ENCODE data around the gene TRAFD1.

DNA sequence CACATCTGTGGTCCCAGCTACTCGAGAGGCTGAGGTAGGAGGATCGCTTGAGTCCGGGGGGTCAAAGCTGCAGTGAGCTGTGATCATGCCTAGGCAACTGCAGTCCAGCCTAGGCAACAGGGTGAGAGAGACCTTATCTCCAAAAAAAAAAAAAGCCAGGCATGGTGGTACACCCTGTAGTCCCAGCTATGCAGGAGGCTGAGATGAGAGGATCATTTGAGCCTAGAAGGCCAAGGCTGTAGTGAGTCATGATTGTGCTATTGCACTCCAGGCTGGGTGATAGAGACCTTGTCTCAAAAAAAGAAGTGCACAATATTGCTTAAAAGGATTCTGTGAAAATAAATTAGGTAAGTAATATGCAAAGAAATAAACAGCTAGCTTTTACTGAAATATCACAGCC, 33.8 kb upstream of the TRAFD1 start:
- no peak for TF ChIP-seq RAD21 (conservative IDR thresholded peaks at IDR 0.05)
- TF ChIP-seq, protein P1, sequence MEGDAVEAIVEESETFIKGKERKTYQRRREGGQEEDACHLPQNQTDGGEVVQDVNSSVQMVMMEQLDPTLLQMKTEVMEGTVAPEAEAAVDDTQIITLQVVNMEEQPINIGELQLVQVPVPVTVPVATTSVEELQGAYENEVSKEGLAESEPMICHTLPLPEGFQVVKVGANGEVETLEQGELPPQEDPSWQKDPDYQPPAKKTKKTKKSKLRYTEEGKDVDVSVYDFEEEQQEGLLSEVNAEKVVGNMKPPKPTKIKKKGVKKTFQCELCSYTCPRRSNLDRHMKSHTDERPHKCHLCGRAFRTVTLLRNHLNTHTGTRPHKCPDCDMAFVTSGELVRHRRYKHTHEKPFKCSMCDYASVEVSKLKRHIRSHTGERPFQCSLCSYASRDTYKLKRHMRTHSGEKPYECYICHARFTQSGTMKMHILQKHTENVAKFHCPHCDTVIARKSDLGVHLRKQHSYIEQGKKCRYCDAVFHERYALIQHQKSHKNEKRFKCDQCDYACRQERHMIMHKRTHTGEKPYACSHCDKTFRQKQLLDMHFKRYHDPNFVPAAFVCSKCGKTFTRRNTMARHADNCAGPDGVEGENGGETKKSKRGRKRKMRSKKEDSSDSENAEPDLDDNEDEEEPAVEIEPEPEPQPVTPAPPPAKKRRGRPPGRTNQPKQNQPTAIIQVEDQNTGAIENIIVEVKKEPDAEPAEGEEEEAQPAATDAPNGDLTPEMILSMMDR (IDR thresholded peaks at IDR 0.05; ENCODE audit: poor library complexity, severe bottlenecking): no peak
- no peak for TF ChIP-seq EZH2 (IDR thresholded peaks at IDR 0.05; ENCODE audit: borderline replicate concordance, insufficient read depth, low read length, poor library complexity, severe bottlenecking)
- TF ChIP-seq POLR2AphosphoS5 (IDR thresholded peaks at IDR 0.05): no peak
- no peak for TF ChIP-seq TAF1 (IDR thresholded peaks at IDR 0.05; ENCODE audit: low read depth)
